Breast epithelium (tissue), 4 donors: ENCODE results near the gene OR1S1. TPM values are rescaled to one million over a fixed set of nuclear protein-coding genes. Genes with fewer than 3 reads are reported as not detected.

Experiments
- DNase-seq, 2 donors: peaks; one replicate each; pipeline ENCODE4 v3.0.0-alpha.2; 2019; ENCODE audit warnings: low spot score in 2 of 2
- H3K27ac ChIP-seq, 2 donors: fragments of 200-600 bp; sonication (generic) in 1 of 2; one replicate each; pipeline ENCODE4 v1.5.1; 2016 to 2019; ENCODE audit warnings: mild to moderate bottlenecking in 1 of 2
- H3K27me3 ChIP-seq, 2 donors: fragments of 200-600 bp; sonication (generic) in 1 of 2; one replicate each; pipeline versions ENCODE4 v1.5.1 to v1.6.0; 2017 to 2019; ENCODE audit warnings: control low read depth in 1 of 2, mild to moderate bottlenecking in 1 of 2
- H3K36me3 ChIP-seq: fragments of 200-600 bp; one replicate; pipeline ENCODE4 v1.5.1; 2019
- H3K4me1 ChIP-seq, 2 donors: fragments of 200-600 bp; sonication (generic); one replicate each; pipeline ENCODE4 v1.5.1; 2016 to 2019; ENCODE audit warnings: control low read depth in 1 of 2
- H3K4me3 ChIP-seq, 3 donors: fragments of 200-600 bp; sonication (generic); 1 replicate in 2 of 3; 2 replicates in 1 of 3; pipeline ENCODE4 v1.5.1; 2016 to 2019; ENCODE audit warnings: mild to moderate bottlenecking in 3 of 3, moderate library complexity in 2 of 3
- H3K9me3 ChIP-seq, 2 donors: fragments of 200-600 bp; sonication (generic) in 1 of 2; one replicate each; pipeline ENCODE4 v1.5.1; 2016 to 2019; ENCODE audit warnings: control low read depth in 1 of 2
- POLR2A ChIP-seq: fragments of 450-650 bp; IDR thresholded peaks from one replicate; pipeline ENCODE4 v1.6.1; 2016; ENCODE audit warnings: antibody characterized with exemption, mild to moderate bottlenecking, moderate library complexity
- POLR2AphosphoS5 ChIP-seq, 3 donors: sonication (generic); formaldehyde crosslinking; IDR thresholded peaks; one replicate each; pipeline ENCODE4 v1.6.1; 2017; ENCODE audit warnings: antibody characterized with exemption in 3 of 3
- intact Hi-C: fragments of 100-400 bp; cut with DNase I; formaldehyde crosslinking; loops from one replicate; pipeline ENCODE4 v1.15.1; 2023; ENCODE audit warnings: low total_unique reads
- total RNA-seq, 3 donors: library from RNA; depleted of rRNA; stranded (reverse); fragments of >200 nt; gene quantifications; one replicate each; pipeline ENCODE4 v1.1.0, GENCODE V29; 2016
- TF ChIP-seq, protein P1 (sequence below), 3 donors: fragments of 450-650 bp; IDR thresholded peaks; one replicate each; pipeline ENCODE4 v1.5.1; 2016 to 2017; ENCODE audit warnings: antibody characterized with exemption in 3 of 3, mild to moderate bottlenecking in 3 of 3, moderate library complexity in 3 of 3

Gene OR1S1
- total RNA-seq, 3 donors from 2014 or later: not detected

DNA sequence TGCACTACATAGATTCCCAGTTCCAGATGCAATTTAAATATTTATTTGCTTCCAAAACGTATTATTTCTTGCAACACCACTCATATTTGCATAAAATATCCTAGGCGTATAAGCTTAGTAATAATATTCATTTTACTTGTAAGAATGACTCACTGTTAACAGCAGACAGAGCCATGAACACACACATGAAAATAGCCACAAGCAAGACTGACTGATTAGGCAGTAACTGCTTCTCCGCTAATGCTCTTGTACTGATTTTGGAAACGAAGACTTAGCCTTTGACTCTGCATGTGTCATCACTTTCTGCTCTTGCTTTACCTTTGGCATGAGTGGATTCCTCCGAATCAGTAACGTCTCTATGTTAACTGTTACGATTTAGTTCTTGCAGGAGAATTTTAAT is 10.2 kb downstream of the OR1S1 start:
- no peak overlapping the region for H3K4me3 ChIP-seq
- H3K36me3 ChIP-seq: no peaks in the 10 kb centered on the region
- H3K4me1 ChIP-seq: no peaks in the 10 kb centered on the region
- H3K27me3 ChIP-seq: no peaks in the 10 kb centered on the region
- no peak for DNase-seq
- H3K9me3 ChIP-seq: no peaks in the 10 kb centered on the region
- H3K27ac ChIP-seq: no peak overlapping the region
- TF ChIP-seq POLR2AphosphoS5 (IDR thresholded peaks at IDR 0.05): no peak
- TF ChIP-seq, protein P1, sequence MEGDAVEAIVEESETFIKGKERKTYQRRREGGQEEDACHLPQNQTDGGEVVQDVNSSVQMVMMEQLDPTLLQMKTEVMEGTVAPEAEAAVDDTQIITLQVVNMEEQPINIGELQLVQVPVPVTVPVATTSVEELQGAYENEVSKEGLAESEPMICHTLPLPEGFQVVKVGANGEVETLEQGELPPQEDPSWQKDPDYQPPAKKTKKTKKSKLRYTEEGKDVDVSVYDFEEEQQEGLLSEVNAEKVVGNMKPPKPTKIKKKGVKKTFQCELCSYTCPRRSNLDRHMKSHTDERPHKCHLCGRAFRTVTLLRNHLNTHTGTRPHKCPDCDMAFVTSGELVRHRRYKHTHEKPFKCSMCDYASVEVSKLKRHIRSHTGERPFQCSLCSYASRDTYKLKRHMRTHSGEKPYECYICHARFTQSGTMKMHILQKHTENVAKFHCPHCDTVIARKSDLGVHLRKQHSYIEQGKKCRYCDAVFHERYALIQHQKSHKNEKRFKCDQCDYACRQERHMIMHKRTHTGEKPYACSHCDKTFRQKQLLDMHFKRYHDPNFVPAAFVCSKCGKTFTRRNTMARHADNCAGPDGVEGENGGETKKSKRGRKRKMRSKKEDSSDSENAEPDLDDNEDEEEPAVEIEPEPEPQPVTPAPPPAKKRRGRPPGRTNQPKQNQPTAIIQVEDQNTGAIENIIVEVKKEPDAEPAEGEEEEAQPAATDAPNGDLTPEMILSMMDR (IDR thresholded peaks at IDR 0.05): no peak
- intact Hi-C loops: no loop called here

DNA sequence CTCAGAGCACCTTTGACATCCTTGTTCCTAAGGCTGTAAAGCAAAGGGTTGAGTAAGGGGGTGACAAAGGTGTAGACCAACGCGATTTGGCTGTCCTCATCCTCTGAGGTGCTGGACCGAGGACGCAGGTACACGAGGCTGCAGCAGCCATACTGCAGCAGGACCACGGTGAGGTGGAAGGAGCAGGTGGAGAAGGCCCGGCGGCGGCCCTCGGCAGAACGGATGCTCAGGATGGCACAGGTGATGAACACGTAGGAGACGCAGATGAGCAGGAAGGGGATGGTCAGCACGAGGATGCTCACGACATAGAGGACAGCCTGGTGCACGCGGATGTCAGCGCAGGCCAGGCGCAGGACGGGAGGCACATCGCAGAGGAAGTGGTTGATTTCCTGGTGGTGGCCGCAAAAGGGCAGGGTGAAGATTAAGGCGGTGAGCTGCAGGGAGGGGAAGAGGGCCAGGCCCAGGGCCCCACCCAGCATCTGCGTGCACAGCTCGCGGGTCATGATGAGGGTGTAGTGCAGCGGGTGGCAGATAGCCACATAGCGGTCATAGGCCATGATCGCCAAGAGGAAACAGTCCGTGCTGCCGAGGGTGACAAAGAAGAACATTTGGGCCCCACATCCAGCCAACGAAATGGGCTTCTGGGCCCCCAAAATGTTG is 15.6 kb downstream of the OR1S1 start:
- H3K27me3 ChIP-seq: no peaks in the 10 kb centered on the region
- no peaks in the 10 kb centered on the region for H3K4me1 ChIP-seq
- no peaks in the 10 kb centered on the region for H3K36me3 ChIP-seq
- H3K9me3 ChIP-seq: no peaks in the 10 kb centered on the region
- no peak for TF ChIP-seq POLR2AphosphoS5 (IDR thresholded peaks at IDR 0.05)
- TF ChIP-seq, protein P1 (IDR thresholded peaks at IDR 0.05): no peak
- TF ChIP-seq POLR2A: no peak
- intact Hi-C loops: no loop called here
- H3K4me3 ChIP-seq: no peak overlapping the region
- no peak for DNase-seq
- no peak overlapping the region for H3K27ac ChIP-seq

DNA sequence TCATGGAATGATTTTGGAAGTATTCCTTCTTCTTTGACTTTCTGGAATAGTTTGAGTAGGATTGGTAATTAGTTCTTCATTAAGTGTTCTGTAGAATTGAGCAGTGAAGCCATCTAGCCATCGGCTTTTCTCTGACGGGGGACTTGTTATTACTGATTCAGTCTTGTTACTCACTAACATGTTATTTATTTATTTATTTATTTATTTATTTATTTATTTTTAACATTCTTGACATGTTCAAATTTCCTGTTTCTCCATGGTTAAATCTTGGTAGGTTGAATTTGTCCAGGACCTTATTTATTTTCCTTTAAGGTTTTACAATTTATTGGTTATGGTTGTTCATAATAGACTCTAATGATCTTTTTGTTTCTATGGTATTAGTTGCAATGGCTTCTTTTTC is 31.4 kb downstream of the OR1S1 start:
- peaks cover 0 to 23% of the 10 kb centered on the region in 2 donors for H3K9me3 ChIP-seq
- H3K27me3 ChIP-seq: no peaks in the 10 kb centered on the region
- no peak for TF ChIP-seq POLR2A
- TF ChIP-seq, protein P1 (IDR thresholded peaks at IDR 0.05): no peak
- no peak for TF ChIP-seq POLR2AphosphoS5 (IDR thresholded peaks at IDR 0.05)
- H3K27ac ChIP-seq: no peak overlapping the region
- no peaks in the 10 kb centered on the region for H3K36me3 ChIP-seq
- no peaks in the 10 kb centered on the region for H3K4me1 ChIP-seq
- H3K4me3 ChIP-seq: no peak overlapping the region
- intact Hi-C loops: no loop called here
- DNase-seq: no peak

DNA sequence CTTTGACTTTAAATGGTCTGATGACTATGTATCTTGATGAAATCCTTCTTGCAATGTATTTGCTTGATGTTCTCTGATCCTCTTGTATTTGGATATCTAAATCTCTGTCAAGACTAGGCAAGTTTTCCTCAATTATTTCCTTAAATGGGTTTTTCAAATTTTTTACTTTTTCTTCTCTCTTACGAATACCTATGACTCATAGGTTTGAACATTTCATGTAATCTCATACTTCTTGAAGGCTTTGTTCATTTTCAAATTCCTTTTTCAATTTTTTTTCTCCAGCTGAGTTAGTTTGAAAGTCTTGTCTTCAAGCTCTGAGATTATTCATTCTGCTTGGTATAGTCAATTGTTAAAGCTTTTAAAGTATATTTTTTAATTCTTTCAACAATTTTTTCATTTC is 42.4 kb downstream of the OR1S1 start:
- Histone ChIP-seq H3K27ac (no peak overlapping the region), H3K4me1 (no peaks in the 10 kb centered on the region), H3K36me3 (no peaks in the 10 kb centered on the region), H3K4me3 (no peak overlapping the region), H3K27me3 (no peaks in the 10 kb centered on the region), H3K9me3 (peaks cover 8 to 56% of the 10 kb centered on the region in 2 donors)
- intact Hi-C loops: no loop called here
- DNase-seq: no peak
- TF ChIP-seq, protein P1 (IDR thresholded peaks at IDR 0.05): no peak
- no peak for TF ChIP-seq POLR2A
- no peak for TF ChIP-seq POLR2AphosphoS5 (IDR thresholded peaks at IDR 0.05)

DNA sequence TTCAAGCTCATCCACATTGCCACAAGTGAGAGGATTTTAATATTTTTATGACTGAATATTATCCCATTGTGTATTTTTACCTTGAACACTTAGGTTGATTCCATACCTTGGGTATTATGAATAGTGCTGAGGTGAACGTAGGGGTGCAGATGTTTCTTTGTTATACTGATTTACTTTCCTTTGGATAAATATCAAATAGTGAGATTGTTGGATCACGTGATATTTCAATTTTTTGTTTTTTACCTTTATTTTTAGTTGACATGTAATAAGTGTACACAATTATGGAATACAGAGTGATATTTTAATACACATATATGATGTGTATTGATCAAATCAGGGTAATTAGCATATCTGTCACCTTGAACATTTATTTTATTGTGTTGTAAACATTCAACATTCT is 47.5 kb downstream of the OR1S1 start:
- no peaks in the 10 kb centered on the region for H3K4me1 ChIP-seq
- no peaks in the 10 kb centered on the region for H3K27me3 ChIP-seq
- intact Hi-C loops: no loop called here
- H3K27ac ChIP-seq: no peak overlapping the region
- DNase-seq: no peak
- no peak overlapping the region for H3K4me3 ChIP-seq
- H3K36me3 ChIP-seq: no peaks in the 10 kb centered on the region
- H3K9me3 ChIP-seq: peaks cover 5 to 20% of the 10 kb centered on the region in 2 donors
- TF ChIP-seq POLR2A: no peak
- TF ChIP-seq, protein P1 (IDR thresholded peaks at IDR 0.05): no peak
- TF ChIP-seq POLR2AphosphoS5 (IDR thresholded peaks at IDR 0.05): no peak

Other genes with a start within 250 kb of the OR1S1 start
- gene OR9Q1, start 188.8 kb upstream of the OR1S1 start, total RNA-seq: not detected
- gene OR6Q1, start 181.8 kb upstream of the OR1S1 start, total RNA-seq: not detected
- gene OR9I1, start 87.2 kb upstream of the OR1S1 start, total RNA-seq: not detected
- not detected for gene OR9Q2, start 23.6 kb upstream of the OR1S1 start, total RNA-seq
- not detected for gene OR1S2, start 8.6 kb upstream of the OR1S1 start, total RNA-seq
- gene OR10Q1, start 16.2 kb downstream of the OR1S1 start, total RNA-seq: not detected
- gene OR10W1, start 55.5 kb downstream of the OR1S1 start, total RNA-seq: not detected
- not detected for gene OR5B17, start 146.3 kb downstream of the OR1S1 start, total RNA-seq
- not detected for gene OR5B3, start 194.2 kb downstream of the OR1S1 start, total RNA-seq
- gene OR5B2, start 215.4 kb downstream of the OR1S1 start, total RNA-seq: not detected
- not detected for gene OR5B12, start 229.5 kb downstream of the OR1S1 start, total RNA-seq